Thyroid gland (tissue), 4 donors: ENCODE results near the gene RNF19B.

ENCODE experiments used
- CTCF ChIP-seq, 6 experiments: fragments of 200-600 bp in 3 of 6; fragments of 450-650 bp in 3 of 6; sonication (generic) in 3 of 6; IDR thresholded peaks; one replicate each; pipeline ENCODE4 v1.5.1; 2016 to 2019; ENCODE audit warnings: antibody characterized with exemption in 6 of 6, mild to moderate bottlenecking in 2 of 6, inconsistent platforms in 1 of 6, moderate library complexity in 1 of 6
- POLR2A ChIP-seq, 2 donors: fragments of 450-650 bp; IDR thresholded peaks; one replicate each; pipeline ENCODE4 v1.6.1; 2017; ENCODE audit warnings: antibody characterized with exemption in 2 of 2, mild to moderate bottlenecking in 2 of 2, moderate library complexity in 1 of 2

GRCh38 chr1:32946413-32946812, 18.2 kb downstream of the RNF19B start:
- TF ChIP-seq POLR2A (IDR thresholded peaks at IDR 0.05) (no peak), CTCF (IDR thresholded peaks at IDR 0.05) (no peak)
